Breast epithelium (tissue), 3 donors: Measurements from ENCODE around the gene EIPR1.

Experiments used
- CTCF ChIP-seq, 3 donors: fragments of 450-650 bp; IDR thresholded peaks; one replicate each; pipeline ENCODE4 v1.5.1; 2016 to 2017; ENCODE audit warnings: antibody characterized with exemption in 3 of 3, mild to moderate bottlenecking in 3 of 3, moderate library complexity in 3 of 3
- POLR2A ChIP-seq: fragments of 450-650 bp; IDR thresholded peaks from one replicate; pipeline ENCODE4 v1.6.1; 2016; ENCODE audit warnings: antibody characterized with exemption, mild to moderate bottlenecking, moderate library complexity

GRCh38 chr2:3242747-3243369, 134.8 kb downstream of the EIPR1 start:
- TF ChIP-seq CTCF (IDR thresholded peaks at IDR 0.05) (no peak), POLR2A (no peak)
